MM.1S (cell line): ENCODE data around the gene MS4A18.

Experiments
- EZH2 ChIP-seq: fragments of 300-600 bp; sonication (generic); optimal IDR thresholded peaks from 2 replicates; pipeline ENCODE3; 2017; ENCODE audit warnings: low read depth, mild to moderate bottlenecking, antibody characterized with exemption, low read length, mixed read lengths
- EZH2phosphoT487 ChIP-seq: fragments of 300-600 bp; sonication (generic); IDR thresholded peaks from 2 replicates; pipeline ENCODE4 v1.6.1; 2018; ENCODE audit warnings: antibody characterized with exemption, low read length
- TF ChIP-seq, protein P1 (sequence below): fragments of 300-600 bp; sonication (generic); IDR thresholded peaks from 2 replicates; pipeline ENCODE4 v1.5.1; 2016; ENCODE audit warnings: antibody characterized with exemption, low read length, mixed read lengths

DNA sequence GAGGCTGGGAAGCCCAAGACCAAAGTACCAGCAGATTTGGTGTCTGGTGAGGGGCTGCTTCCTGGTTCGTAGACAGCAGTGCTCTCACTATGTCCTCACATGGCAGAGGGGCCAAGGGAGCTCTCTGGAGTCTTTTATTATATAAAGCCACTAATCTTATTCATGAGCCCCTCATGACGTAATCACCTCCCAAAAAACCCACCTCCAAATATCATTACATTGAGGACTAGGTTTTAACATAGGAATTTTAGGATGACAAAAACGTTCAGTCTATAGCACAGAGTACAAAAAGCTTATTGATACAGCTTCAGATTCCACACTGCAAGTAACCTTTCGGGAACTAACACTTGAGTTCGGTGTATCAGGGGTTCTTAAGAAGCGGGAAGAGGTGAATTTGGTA, 4.1 kb upstream of the MS4A18 start:
- TF ChIP-seq, protein P1, sequence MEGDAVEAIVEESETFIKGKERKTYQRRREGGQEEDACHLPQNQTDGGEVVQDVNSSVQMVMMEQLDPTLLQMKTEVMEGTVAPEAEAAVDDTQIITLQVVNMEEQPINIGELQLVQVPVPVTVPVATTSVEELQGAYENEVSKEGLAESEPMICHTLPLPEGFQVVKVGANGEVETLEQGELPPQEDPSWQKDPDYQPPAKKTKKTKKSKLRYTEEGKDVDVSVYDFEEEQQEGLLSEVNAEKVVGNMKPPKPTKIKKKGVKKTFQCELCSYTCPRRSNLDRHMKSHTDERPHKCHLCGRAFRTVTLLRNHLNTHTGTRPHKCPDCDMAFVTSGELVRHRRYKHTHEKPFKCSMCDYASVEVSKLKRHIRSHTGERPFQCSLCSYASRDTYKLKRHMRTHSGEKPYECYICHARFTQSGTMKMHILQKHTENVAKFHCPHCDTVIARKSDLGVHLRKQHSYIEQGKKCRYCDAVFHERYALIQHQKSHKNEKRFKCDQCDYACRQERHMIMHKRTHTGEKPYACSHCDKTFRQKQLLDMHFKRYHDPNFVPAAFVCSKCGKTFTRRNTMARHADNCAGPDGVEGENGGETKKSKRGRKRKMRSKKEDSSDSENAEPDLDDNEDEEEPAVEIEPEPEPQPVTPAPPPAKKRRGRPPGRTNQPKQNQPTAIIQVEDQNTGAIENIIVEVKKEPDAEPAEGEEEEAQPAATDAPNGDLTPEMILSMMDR = no peak
- no peak for TF ChIP-seq EZH2phosphoT487
- no peak for TF ChIP-seq EZH2
